Stimulated activated CD4-positive, alpha-beta T cell treated with anti-CD3 and anti-CD28 coated beads, Interleukin-4, amount 100 ng/mL, for 1 hour (primary cell): ENCODE data around the gene ENC1.

ENCODE experiments used
- DNase-seq: peaks from one replicate; pipeline ENCODE4 v3.0.0-alpha.2; 2020

ENC1 gene

DNA sequence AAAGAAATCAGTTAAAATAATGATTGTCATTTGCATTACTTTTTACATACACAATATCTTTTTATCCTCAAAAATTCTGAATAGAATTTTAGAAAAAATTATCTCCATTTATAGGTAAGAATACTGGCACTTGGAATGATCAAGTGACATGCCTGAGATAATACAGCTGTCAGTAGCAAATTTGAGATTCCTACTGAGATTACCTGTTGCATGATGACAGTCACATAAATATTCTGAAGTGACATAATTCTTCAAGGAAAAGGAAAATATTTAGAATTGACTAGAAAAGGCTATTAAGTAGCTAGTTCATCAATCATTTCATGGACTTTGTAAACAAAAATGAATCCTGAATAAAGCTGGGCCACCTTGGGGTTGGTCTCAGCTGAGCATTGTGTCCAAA, 15.2 kb upstream of the ENC1 start:
- DNase-seq = no peak

DNA sequence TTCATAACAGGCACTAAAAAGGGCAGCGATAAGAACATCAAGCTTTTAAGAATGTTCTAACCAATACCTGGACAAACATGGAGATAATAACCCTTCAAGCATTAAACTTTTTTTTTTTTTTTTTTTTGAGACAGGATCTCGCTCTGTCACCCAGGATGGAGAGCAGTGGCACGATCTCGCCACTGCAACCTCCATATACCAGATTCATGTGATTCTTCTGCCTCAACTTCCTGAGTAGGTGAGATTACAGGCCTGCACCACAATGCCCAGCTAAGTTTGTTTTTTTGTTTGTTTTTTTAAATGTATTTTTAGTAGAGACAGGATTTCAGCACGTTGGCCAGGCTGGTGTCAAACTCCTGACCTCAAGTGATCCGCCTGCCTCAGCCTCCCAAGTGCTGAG, 14.7 kb upstream of the ENC1 start:
- no peak for DNase-seq

DNA sequence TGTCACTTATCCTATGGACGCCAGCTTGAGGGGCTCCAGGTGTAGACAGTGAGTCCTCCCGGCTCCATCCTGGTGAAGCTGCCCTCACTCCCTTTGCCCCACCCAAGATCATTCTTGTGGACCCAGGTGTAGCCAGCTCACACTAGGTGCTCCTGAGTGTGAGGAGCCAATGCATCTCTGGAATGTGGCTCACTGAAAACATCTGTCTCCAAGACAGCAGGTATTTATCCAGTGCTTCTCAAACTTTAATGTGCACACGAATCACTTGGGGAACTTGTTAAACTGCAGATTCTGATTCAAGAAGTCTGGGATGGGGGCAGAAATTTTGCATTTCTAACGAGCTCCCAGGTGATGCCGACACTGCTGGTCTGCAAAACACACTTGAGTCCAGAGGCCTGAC, 13.5 kb upstream of the ENC1 start:
- no peak for DNase-seq

DNA sequence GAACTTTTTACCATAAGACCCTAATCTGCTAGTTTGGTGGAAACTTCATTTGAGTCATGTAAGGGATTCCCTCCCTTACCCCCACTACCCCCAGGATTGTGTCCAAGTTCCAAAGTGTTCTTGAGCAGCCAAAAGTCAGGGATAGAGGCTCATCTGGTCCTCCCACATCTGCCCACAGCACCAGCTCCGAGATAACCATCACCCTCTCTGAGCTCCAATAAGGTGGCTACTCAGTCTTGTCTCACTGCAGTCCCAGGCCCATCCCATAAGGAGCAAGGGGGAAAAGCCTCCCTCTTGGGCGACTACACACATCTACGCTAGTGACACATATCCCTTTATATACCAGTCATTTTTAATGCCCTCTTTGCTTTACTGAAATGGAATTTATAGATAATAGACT, 12.0 kb upstream of the ENC1 start:
- no peak for DNase-seq

DNA sequence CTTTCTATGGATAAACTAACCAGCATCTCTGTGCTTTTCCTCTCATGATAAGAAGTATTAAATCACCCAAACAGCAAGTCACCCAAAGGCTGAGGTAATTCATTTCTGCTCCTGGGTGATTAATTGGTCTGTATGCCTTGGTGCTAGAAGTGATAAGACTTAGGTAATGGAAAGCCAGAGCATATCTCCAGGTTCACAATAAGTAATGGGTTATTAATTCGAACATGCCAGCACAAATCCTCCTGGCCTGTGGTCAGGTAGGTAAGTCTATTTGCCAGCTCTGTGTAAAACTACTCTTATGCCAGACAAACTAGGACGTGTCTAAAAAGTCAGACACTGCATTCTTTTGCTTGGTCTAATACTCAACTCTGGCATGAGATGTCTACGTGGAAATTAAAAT, 11.2 kb upstream of the ENC1 start:
- DNase-seq = no peak

DNA sequence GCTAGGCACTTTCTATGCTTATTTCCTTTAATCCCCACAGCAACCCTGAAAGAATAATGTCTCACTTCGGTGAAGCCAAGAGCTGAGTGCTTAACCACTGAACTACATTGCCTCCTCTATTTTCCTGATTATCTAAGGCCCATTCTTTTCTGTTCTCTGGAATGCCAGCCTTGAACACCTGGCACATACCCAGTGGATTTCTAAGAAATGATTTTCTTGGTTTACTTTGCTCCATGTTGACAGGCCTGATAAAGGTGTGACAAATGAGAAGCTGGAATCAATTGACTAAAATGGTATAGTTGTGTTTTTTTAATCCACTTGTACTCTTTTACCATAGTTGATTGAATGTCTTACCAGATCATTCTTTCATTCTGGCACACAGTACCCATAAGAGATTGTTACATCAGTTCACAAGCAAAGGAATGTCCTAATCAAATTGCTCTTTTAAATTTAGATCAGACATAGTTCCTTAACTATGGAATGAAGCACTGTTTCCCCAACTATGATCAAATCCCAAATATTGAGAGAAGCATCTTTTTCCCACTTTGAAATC, 9.0 kb upstream of the ENC1 start:
- DNase-seq = no peak

GRCh38 chr5:74648835-74649293, 8.3 kb upstream of the ENC1 start:
- DNase-seq = no peak

GRCh38 chr5:74647096-74647495, 6.6 kb upstream of the ENC1 start:
- no peak for DNase-seq

GRCh38 chr5:74643111-74643562, 2.6 kb upstream of the ENC1 start:
- no peak for DNase-seq

GRCh38 chr5:74642543-74642863, 2.0 kb upstream of the ENC1 start:
- DNase-seq = no peak

- DNase-seq = peak; percentile 12
These were observed 1.4 kb upstream of the ENC1 start for GRCh38 chr5:74641735-74642542.

DNA sequence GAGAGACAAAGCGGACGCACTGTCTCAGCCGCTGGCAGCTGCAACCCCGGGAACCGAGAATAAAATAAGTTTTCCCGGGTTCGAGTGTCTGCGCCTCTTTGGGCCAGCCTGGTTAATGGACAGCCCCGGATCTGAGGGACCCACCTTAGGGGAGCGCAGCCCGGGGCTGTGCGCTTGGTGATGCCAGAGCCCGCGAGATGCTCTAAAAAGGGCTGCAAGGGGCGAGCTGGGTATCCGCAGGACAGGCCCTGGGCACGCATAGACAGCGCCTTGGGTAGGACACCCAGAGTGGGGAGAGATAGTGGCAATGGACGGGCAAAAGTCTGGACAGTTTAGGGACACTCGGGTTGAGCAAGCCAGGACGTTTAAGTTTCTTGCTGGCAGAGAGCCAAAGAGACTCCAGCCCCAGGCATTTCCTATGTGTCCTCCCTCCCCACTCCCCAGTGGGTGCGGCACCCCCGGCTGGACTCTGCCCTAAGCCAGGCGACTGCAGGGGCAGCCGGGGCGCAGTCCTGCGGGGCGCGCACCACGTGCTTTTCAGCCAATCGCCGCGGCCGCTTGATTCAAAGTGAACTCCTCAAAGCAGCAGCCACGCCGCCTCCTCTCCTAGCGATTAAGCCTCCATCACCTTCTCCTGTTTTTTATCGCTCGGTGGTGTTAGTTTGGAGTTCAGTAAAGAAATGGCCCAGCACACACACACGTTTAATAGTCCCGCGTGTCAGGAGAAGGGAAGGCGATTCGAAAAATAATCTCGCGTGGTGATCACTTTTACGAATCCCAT, 616 bp upstream of the ENC1 start:
- DNase-seq = peak; percentile 48

DNA sequence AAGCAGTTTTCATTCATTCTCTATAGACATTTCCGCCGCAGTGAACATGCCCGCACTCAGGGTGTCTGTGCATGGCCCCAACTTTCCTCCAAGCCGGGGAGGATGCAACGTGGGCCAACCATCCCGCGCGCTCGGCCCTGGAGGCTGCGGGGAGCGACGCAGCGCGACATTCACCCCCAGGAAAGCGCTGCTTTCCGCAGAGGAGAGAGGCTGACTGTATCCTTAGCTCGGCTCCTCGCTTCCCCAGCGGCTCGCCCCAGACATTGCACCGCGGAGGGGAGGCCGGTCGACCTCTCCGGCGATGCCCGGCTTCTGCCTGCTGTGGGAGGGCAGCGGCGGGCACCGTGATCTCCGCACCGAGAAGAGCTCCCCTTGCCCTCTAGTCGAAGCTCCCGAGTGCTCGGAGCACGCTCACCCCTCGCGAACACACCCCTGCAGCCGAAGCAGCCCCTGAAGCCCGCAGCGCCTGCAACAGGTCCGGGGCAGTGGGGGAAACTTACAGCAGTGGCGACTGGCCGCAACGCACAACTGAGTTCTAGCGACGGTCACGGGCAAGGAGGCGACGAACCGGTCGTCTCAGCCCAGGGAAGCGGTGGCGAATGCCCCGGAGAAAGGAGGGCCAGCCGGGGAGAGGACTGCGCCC, 600 bp downstream of the ENC1 start:
- DNase-seq = peak; percentile 37

GRCh38 chr5:74638970-74639806, 1.3 kb downstream of the ENC1 start:
- no peak for DNase-seq

DNA sequence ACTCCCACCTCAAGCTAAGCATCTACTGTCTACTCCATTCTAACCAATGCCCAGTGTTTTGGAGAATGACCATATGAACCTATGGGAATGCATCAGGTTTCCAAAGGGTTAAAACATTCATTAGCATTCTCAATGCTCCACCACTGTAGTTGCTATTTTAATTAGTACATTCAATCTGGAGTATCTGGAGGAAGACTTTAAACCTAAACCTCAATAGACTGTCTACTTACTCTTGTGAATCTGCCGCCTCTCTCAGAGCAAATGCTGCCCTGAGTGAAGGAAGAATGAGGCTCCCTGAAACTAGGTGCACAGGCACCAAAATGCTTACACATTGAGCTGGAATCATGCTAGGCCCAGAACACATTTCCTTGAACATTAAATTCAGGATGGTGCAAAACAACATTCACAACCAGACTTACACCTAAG, 2.0 kb downstream of the ENC1 start:
- DNase-seq = no peak

- no peak for DNase-seq
These were observed 4.0 kb downstream of the ENC1 start for GRCh38 chr5:74636552-74636951.

DNA sequence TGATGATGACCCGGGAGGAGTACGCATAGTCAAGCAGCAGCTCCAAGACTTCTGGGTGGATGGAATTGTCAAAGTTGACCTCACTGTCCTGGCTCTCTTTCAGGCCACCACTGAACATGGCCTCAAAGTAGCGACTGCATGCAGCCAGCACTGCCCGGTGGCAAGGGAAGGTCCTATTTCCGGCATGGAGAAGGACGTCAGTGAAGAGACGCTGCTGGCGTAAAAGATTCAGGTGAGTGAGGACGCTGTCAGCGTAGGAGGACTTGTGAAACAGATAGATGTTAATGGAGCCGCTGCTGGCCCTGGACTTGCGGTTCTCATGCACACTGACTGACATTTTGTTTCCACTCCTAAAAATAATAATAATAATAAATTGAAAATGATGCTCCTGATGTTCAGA, 4.4 kb downstream of the ENC1 start:
- DNase-seq = no peak

GRCh38 chr5:74634611-74635286, 5.8 kb downstream of the ENC1 start:
- DNase-seq = no peak

DNA sequence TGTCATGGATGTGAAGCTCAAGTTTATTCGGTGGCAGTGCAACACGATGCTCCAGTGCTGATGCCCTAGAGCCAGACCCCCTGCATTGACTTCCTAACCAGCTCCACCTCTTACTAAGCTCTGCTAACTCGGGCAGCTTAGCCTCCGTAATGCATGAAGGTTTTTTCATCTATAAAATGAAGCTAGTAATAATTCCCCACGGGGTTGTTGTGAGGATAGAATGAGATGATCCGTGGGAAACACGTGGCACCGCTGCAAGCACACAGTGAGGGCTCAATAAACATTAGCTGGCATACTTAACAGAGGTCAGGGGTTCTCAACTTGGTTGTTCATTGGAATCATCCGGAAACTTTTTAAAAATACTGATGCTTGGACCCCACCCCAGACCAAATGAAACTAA, 6.8 kb downstream of the ENC1 start:
- no peak for DNase-seq

GRCh38 chr5:74632947-74633356, 7.6 kb downstream of the ENC1 start:
- no peak for DNase-seq

DNA sequence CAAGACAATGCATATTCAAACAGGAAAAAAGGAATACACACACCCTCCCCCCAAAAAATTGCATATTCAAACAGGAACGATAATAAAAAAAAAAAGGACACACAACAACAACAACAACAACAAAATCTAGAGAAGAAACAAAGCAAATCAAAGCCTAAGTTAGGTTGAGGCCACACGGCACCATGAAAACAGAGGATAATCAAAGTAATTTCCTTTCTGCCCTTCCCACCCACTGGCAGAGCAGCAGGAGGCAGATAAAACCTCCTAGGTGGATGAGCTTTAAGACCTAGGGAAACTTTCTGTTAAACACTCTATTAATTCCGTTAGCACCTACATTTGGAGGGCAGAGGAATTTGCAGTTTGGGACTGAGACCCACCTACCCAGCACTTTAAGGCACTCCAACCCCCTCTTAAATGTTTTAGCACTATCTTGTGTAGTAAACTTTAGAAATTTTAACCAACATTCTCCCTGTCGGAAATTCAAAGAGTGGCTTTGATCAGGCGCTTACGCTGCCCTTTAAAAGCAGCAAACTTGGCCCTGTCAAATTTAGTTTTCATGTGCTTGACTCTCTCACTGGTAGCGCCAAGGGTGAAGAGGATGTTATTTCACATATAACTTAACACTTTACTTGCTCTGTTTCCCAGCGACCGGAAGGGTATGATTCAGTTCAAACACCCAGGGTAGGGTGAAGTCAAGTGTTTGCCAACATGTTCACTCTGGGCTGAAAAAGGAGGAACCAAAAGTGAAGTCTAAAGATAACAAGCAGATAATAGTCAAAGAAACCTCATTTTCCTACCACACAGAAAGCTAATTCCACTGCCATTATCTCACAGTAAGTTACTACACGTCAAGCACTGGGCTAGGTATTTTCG, 9.2 kb downstream of the ENC1 start:
- DNase-seq = no peak
